ENCODE data around the gene UBAP2. TPM values are rescaled to one million over a fixed set of nuclear protein-coding genes. Genes with fewer than 3 reads are reported as not detected.

UBAP2 gene
- total RNA-seq, result 16.3 and 20.9 TPM in 2 replicates

GRCh38 chr9:34048727-34049629, at the start of gene UBAP2:
Gene UBAP2 (minus strand): TSS chr9:34048887. CDS start chr9:34017148, 31,739 bp downstream.

Other genes starting within 250 kb of the UBAP2 start
- gene UBE2R2, start 231.7 kb downstream of the UBAP2 start, total RNA-seq, result 11.7 and 12.4 TPM in 2 replicates
- gene DCAF12, start 77.8 kb upstream of the UBAP2 start, total RNA-seq, result 9.3 and 12.8 TPM in 2 replicates
- 27.9 and 31.8 TPM in 2 replicates for gene UBAP1, start 130.2 kb upstream of the UBAP2 start, total RNA-seq

Data from regular cardiac myocyte (primary cell).